Measurements from ENCODE around the gene XYLB.
"Not testable (repeated sequence)": the region's sequence is repeated elsewhere in the genome, so short reads cannot be mapped to it uniquely, and the experiment has no call there.

XYLB gene

DNA sequence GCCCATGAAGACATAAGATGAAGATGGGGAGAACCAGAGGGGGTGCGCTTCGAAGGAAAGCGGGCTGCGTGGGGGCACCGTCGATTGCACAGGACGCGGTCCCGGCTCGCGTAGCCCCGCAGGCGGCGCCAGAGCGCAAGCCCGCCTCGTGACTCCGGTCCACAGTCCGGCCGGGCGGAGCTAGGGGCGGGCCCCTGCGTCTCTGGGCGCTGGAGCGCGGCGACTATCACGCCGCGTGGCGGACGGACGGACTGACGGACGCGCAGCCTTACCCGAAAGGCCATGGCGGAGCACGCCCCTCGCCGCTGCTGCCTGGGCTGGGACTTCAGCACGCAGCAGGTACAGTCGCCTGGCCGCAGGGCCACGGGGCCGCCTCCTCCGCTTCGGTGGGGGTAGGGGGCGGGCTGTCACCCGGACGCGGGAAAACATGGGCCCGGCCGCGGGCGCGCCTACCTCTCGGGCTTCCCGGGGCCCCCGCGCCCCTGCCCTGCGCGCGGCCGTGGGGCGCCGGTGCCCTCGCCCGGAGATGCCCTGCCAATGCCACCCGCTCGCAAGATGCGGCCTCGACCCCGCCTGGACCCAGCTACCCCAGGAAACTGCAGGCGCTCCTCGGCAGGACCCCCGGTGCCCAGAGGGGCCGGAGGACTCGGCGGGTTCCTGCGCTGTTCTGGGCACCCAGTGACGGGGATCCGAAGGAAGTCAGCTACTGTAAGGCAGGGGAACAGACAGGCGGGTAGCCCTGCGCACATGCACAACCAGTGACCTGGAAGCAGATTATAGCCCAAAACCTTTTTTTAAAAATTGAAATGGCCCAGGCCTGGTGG lies at the start of gene XYLB:
TSS of gene XYLB (plus strand) at position 199 of the 824 bp plus-strand sequence. CDS start at position 283, 84 bp downstream.
- TF ChIP-seq, protein P1, sequence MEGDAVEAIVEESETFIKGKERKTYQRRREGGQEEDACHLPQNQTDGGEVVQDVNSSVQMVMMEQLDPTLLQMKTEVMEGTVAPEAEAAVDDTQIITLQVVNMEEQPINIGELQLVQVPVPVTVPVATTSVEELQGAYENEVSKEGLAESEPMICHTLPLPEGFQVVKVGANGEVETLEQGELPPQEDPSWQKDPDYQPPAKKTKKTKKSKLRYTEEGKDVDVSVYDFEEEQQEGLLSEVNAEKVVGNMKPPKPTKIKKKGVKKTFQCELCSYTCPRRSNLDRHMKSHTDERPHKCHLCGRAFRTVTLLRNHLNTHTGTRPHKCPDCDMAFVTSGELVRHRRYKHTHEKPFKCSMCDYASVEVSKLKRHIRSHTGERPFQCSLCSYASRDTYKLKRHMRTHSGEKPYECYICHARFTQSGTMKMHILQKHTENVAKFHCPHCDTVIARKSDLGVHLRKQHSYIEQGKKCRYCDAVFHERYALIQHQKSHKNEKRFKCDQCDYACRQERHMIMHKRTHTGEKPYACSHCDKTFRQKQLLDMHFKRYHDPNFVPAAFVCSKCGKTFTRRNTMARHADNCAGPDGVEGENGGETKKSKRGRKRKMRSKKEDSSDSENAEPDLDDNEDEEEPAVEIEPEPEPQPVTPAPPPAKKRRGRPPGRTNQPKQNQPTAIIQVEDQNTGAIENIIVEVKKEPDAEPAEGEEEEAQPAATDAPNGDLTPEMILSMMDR (conservative IDR thresholded peaks at IDR 0.05; ENCODE audit: low read length) = peak; percentile 64
- peak; percentile 78 for DNase-seq (ENCODE audit: low read depth)
- H3K4me3 ChIP-seq (ENCODE audit: low read length) = peak within 1 kb of the TSS; percentile 73

DNA sequence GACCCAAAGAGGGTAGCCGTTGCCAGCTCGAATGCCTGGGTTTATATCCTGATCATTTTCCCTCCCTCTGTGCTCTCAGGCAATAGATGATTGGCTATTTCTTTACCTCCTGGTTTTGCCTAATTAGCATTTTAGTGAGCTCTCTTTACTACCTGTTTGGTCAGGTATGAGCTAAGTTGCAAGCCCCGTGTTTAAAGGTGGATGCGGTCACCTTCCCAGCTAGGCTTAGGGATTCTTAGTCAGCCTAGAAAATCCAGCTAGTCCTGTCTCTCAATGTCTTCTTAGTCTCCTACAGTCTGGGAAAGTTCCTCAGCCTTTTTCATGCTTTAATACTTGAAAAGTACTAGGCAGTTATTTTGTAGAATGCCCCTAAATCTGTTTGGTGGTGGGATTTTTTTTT lies 49.5 kb upstream of the XYLB start:
- DNase-seq (ENCODE audit: low read depth); H3K4me3 ChIP-seq (ENCODE audit: low read length): not testable (repeated sequence)

DNA sequence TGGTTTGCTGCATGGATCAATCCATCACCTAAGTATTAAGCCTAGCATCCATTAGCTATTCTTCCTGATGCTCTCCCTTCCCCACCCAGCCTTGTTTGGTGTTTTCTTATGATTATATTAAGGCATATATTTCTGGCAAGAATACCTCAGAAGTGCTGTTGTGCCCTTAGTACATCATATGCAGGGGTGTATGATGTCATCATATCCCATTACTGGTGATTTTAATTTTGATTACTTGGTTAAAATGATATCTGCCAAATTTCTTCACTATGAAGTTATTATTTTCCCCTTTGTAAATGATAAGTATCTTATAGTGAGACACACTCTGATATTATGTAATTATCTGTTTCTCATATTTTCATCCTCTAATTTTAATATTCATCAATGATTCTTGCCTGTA lies 49.0 kb upstream of the XYLB start:
- no peak overlapping the region for H3K4me3 ChIP-seq (ENCODE audit: low read length)
- TF ChIP-seq, protein P1 (conservative IDR thresholded peaks at IDR 0.05; ENCODE audit: low read length) = no peak
- DNase-seq (ENCODE audit: low read depth) = no peak

DNA sequence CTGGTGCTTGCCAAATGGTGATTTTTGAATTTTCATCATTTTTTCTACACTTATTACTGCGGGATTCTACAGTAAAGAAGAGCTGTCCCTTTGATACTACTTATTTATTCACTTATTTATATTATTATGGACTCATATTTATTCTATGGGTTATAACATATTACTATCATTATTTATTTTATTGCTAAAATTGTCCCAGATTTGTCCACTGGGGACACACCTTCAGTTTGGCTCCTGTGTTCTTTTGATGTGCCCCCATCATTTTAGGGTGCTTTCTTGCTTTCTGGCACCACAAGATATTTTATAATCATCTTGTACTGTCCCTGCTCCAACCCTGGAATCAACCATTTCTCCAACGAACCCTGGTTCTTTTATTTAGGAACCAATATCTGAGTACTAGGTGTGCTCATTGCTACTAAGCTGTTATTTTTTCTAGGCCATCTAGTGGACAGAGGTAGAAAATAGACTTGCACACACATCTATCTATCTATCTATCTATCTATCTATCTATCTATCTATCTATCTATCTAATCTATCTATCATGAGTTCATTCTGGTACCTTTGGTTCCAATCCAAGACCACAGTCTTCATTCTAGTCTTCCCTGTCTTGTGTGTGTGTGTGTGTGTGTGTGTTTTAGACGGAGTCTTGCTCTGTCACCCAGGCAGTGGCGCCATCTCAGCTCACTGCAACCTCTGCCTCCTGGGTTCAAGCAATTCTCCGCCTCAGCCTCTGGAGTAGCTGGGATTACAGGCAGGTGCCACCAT lies 48.5 kb upstream of the XYLB start:
- DNase-seq (ENCODE audit: low read depth) = peak; percentile 33
- TF ChIP-seq, protein P1 (conservative IDR thresholded peaks at IDR 0.05; ENCODE audit: low read length) = peak; percentile 56

DNA sequence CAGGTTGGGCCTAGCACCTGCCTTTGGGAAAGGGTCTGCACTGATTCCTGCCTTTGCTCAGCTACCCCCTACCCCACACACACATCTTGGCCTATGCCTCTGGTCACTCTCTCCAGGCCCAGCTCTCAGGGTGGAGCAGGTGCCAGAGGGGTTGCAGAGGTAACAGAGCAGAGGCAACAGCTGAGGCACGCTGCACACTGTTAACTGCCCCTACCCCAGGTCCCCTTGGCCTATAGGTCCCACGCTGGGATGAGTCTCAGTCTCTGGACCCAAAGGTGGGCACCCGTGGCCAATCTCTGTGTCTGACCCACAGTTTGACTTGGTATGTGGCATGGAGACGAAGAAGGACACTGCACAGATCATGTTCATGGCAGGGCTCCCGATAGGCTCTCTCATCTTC lies 39.6 kb upstream of the XYLB start:
- TF ChIP-seq, protein P1 (conservative IDR thresholded peaks at IDR 0.05; ENCODE audit: low read length) = no peak
- no peak for DNase-seq (ENCODE audit: low read depth)
- no peak overlapping the region for H3K4me3 ChIP-seq (ENCODE audit: low read length)

More for the DNA sequence above, 48.5 kb upstream of the XYLB start:
- H3K4me3 ChIP-seq (ENCODE audit: low read length) = no peak overlapping the region

DNA sequence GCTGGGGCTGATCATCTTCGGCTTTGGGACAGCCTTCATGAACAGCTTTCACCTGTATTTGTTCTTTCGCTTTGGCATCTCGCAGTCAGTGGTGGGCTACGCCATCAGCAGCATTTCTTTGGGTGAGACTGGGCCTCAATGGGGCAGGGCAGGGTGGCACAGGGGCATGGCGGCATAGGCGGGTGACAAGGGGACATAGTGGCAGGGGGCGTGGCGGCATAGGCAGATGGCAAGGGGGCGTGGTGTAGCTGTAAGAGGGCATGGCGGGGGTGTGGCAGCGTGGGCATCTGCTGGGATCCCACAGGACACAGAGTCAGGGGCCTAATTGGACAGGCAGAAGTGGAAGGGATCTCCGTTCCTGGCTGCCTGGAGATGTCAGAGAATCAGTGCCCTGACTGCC lies 39.0 kb upstream of the XYLB start:
- DNase-seq (ENCODE audit: low read depth) = no peak
- H3K4me3 ChIP-seq (ENCODE audit: low read length) = no peak overlapping the region
- TF ChIP-seq, protein P1 (conservative IDR thresholded peaks at IDR 0.05; ENCODE audit: low read length) = no peak

DNA sequence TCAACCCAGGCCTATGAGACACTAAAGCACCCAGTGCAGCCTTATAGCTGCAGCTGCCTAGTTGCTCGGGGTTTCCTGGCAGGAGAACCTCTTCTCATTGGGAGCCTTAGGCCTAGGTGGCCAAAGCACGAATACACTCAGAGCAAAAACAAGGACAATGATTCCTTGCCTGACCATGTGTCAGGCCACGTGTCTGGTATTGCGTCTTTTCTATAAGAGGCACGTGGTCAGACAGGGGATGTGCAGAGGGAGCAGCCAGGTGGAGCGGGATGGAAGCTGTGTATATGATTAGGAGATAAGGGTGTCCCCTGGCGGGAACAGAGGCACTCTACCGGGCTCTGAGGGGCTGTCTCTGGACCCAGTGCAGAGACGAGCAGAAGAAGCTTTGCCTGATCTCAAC lies 38.1 kb upstream of the XYLB start:
- no peak for DNase-seq (ENCODE audit: low read depth)
- no peak overlapping the region for H3K4me3 ChIP-seq (ENCODE audit: low read length)
- TF ChIP-seq, protein P1 (conservative IDR thresholded peaks at IDR 0.05; ENCODE audit: low read length) = no peak
